GM12891 (cell line): Measurements from ENCODE around the gene GPD1L.

Experiments
- POLR2A ChIP-seq: IDR thresholded peaks from 2 replicates; pipeline ENCODE4 v1.6.1; 2011; ENCODE audit warnings: low read depth, low read length, control low read depth
- POLR2AphosphoS5 ChIP-seq: IDR thresholded peaks from 2 replicates; pipeline ENCODE4 v1.6.1; 2011; ENCODE audit warnings: low read depth, low read length, control low read depth
- TAF1 ChIP-seq: IDR thresholded peaks from 2 replicates; pipeline ENCODE4 v1.6.1; 2011; ENCODE audit warnings: low read depth, low read length, control low read depth

GRCh38 chr3:32062950-32063582 lies 43.4 kb upstream of the GPD1L start:
- TF ChIP-seq POLR2AphosphoS5 (no peak), TAF1 (no peak), POLR2A (no peak)
